ENCODE results near the gene RNF135. TPM values are rescaled to one million over a fixed set of nuclear protein-coding genes. Genes with fewer than 3 reads are reported as not detected.

The RNF135 gene, protein sequence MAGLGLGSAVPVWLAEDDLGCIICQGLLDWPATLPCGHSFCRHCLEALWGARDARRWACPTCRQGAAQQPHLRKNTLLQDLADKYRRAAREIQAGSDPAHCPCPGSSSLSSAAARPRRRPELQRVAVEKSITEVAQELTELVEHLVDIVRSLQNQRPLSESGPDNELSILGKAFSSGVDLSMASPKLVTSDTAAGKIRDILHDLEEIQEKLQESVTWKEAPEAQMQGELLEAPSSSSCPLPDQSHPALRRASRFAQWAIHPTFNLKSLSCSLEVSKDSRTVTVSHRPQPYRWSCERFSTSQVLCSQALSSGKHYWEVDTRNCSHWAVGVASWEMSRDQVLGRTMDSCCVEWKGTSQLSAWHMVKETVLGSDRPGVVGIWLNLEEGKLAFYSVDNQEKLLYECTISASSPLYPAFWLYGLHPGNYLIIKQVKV
- 10 to 100 TPM; 13.4 to 20.7 (median 16.8) TPM for total RNA-seq

GRCh38 chr17:30970831-30971567 is at the start of gene RNF135:
Gene RNF135 (plus strand): TSS chr17:30971039. CDS start chr17:30971074, 35 bp downstream.
- Histone ChIP-seq H3K27ac (peak within 1 kb of the TSS; percentile 93 to 95), H3K4me3 (peak within 1 kb of the TSS; percentile 67 to 68), H3K4me1 (no peaks in the 10 kb centered on the region), H3K9me3 (no peaks in the 10 kb centered on the region), H3K27me3 (no peaks in the 10 kb centered on the region), H3K36me3 (no peaks in the 10 kb centered on the region)
- intact Hi-C loops (cut with DNase I; ENCODE audit: low total_unique reads) = no loop called here
- TF ChIP-seq POLR2A (IDR thresholded peaks at IDR 0.05) (peak; percentile 25 to 80), CTCF (IDR thresholded peaks at IDR 0.05) (peak in 2 of 4 experiments; percentile 46 to 58)
- DNase-seq = peak; percentile 82 to 83

- peak within 1 kb of the TSS; percentile 12 to 29 for H3K4me3 ChIP-seq
- H3K27ac ChIP-seq = peak within 1 kb of the TSS in 1 of 2 donors; percentile 21
- DNase-seq = peak in 1 of 2 donors; percentile 24
- H3K27me3 ChIP-seq = peaks cover 0 to 13% of the 10 kb centered on the region in 2 donors
- intact Hi-C loops (cut with DNase I; ENCODE audit: low total_unique reads) = no loop called here
- no peaks in the 10 kb centered on the region for H3K36me3 ChIP-seq
- H3K9me3 ChIP-seq = no peaks in the 10 kb centered on the region
- H3K4me1 ChIP-seq = peaks cover 0 to 12% of the 10 kb centered on the region in 2 donors
- TF ChIP-seq CTCF (IDR thresholded peaks at IDR 0.05) = no peak
- no peak for TF ChIP-seq POLR2A (IDR thresholded peaks at IDR 0.05)
These were observed 49.2 kb upstream of the RNF135 start, which contains the start of gene ADAP2 for GRCh38 chr17:30921544-30922196. Gene ADAP2 (plus strand): TSS chr17:30921945. CDS start chr17:30922015, 70 bp downstream.

DNA sequence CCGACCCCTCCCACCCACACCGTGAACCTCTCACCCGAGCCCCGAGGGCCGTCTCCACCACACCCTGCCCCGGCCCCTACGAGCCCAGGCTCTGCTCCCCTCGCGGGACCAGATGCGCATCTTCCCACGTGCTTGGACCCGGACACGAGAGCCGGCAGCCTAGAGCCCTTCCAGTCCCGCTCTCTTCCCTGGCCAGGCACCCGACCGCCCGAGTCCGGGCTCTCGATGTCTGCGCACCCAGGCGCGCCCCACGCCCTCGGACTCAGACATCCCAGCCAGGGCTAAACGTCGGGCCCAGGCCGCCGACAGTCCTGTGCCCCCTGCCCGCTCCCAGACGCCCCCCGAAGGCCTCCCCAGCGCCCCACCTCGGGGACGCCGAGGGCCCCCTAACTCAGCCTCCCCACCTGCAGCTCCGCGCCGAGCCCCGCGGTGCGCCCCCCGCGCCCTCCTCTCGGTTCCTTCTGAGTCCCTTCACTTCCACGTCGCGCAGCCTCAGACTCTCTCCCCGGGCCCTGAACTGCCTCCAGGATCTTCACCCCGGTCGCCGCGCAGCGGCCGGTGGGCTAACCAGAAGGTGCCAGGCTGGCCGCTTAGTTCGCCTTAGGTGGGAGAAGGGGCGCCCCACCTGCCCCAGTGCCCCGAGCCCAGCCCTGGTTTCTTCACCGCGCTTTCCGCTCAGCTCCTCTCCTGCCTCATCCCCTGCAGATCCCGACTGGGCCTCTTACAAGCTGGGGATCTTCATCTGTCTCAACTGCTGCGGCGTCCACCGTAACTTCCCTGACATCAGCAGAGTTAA is 48.4 kb upstream of the RNF135 start:
- no peak for TF ChIP-seq POLR2A (IDR thresholded peaks at IDR 0.05)
- TF ChIP-seq CTCF (IDR thresholded peaks at IDR 0.05) = no peak
- intact Hi-C loops (cut with DNase I; ENCODE audit: low total_unique reads) = no loop called here
- H3K27ac ChIP-seq = peak overlapping the region in 1 of 2 donors; percentile 21
- no peak for DNase-seq
- H3K36me3 ChIP-seq = no peaks in the 10 kb centered on the region
- H3K27me3 ChIP-seq = peaks cover 0 to 13% of the 10 kb centered on the region in 2 donors
- H3K4me1 ChIP-seq = peaks cover 0 to 12% of the 10 kb centered on the region in 2 donors
- no peaks in the 10 kb centered on the region for H3K9me3 ChIP-seq
- H3K4me3 ChIP-seq = peak overlapping the region; percentile 12 to 29

GRCh38 chr17:30924341-30924740 is 46.5 kb upstream of the RNF135 start:
- peaks cover 0 to 13% of the 10 kb centered on the region in 2 donors for H3K27me3 ChIP-seq
- H3K4me3 ChIP-seq = no peak overlapping the region
- H3K27ac ChIP-seq = no peak overlapping the region
- intact Hi-C loops (cut with DNase I; ENCODE audit: low total_unique reads) = no loop called here
- H3K36me3 ChIP-seq = no peaks in the 10 kb centered on the region
- no peak for DNase-seq
- H3K4me1 ChIP-seq = peaks cover 0 to 12% of the 10 kb centered on the region in 2 donors
- no peaks in the 10 kb centered on the region for H3K9me3 ChIP-seq
- TF ChIP-seq CTCF (IDR thresholded peaks at IDR 0.05) = no peak
- no peak for TF ChIP-seq POLR2A (IDR thresholded peaks at IDR 0.05)
